ENCODE results near the gene SUPT16H.

GRCh38 chr14:21326972-21327371, 56.8 kb downstream of the SUPT16H start:
- no peak for TF ChIP-seq EZH2 (IDR thresholded peaks at IDR 0.05)
- no peak for TF ChIP-seq POLR2AphosphoS5 (IDR thresholded peaks at IDR 0.05; ENCODE audit: borderline replicate concordance, low read depth, low read length)
